Heart left ventricle (tissue), 16 donors: ENCODE results near the gene BLM. TPM values are rescaled to one million over a fixed set of nuclear protein-coding genes. Genes with fewer than 3 reads are reported as not detected.

Experiments
- ATAC-seq, 4 donors: fragments of 200-7000 bp; cut with Tn5 transposase; one replicate each; pipeline ENCODE4 v1.9.1; 2020 to 2022; ENCODE audit warnings: moderate library complexity in 4 of 4, mild to moderate bottlenecking in 3 of 4, moderate number of reproducible peaks in 1 of 4
- DNase-seq, 5 donors: peaks; one replicate each; pipeline ENCODE4 v3.0.0-alpha.2; 2020
- H3K27ac ChIP-seq, 12 donors: fragments of 200-600 bp; sonication (generic) in 4 of 12; one replicate each; pipeline versions ENCODE4 v1.5.0 to v1.8.0; 2016 to 2022; ENCODE audit warnings: mild to moderate bottlenecking in 2 of 12
- H3K27me3 ChIP-seq, 9 donors: fragments of 200-600 bp; sonication (generic) in 2 of 9; one replicate each; pipeline versions ENCODE4 v1.5.1 to v1.8.0; 2016 to 2022; ENCODE audit warnings: mild to moderate bottlenecking in 3 of 9
- H3K36me3 ChIP-seq, 9 donors: fragments of 200-600 bp; sonication (generic) in 2 of 9; one replicate each; pipeline versions ENCODE4 v1.5.0 to v1.8.0; 2018 to 2022; ENCODE audit warnings: mild to moderate bottlenecking in 2 of 9
- H3K4me1 ChIP-seq, 12 donors: fragments of 200-600 bp; sonication (generic) in 4 of 12; one replicate each; pipeline versions ENCODE4 v1.5.0 to v1.8.0; 2016 to 2022; ENCODE audit warnings: mild to moderate bottlenecking in 3 of 12
- H3K4me3 ChIP-seq, 12 donors: fragments of 200-600 bp; sonication (generic) in 4 of 12; one replicate each; pipeline versions ENCODE4 v1.5.0 to v1.8.0; 2017 to 2022; ENCODE audit warnings: mild to moderate bottlenecking in 9 of 12, moderate library complexity in 4 of 12
- H3K9me3 ChIP-seq, 12 donors: fragments of 200-600 bp; sonication (generic) in 4 of 12; one replicate each; pipeline versions ENCODE4 v1.5.0 to v1.8.0; 2016 to 2022; ENCODE audit warnings: mild to moderate bottlenecking in 1 of 12
- POLR2A ChIP-seq, 2 donors: fragments of 450-650 bp; IDR thresholded peaks; one replicate each; pipeline ENCODE4 v1.6.1; 2017; ENCODE audit warnings: antibody characterized with exemption in 2 of 2, mild to moderate bottlenecking in 2 of 2, moderate library complexity in 2 of 2
- WGBS, 4 donors: extraction: QIAGEN DNeasy Blood & Tissue Kit in 2 of 4; methylation state at CpG; one replicate each; pipeline versions ENCODE4 v1.1.5 to v1.1.7; 2013 to 2018; 5-methylcytosine and 5-hydroxymethylcytosine counted together
- intact Hi-C, 10 donors: fragments of 100-400 bp; cut with DNase I; formaldehyde crosslinking; loops; one replicate each; pipeline versions ENCODE4 v1.11.1 to v1.14.2; 2022
- polyA plus RNA-seq, 2 donors: library from polyadenylated mRNA; stranded (reverse); fragments of 200-250 nt; gene quantifications; one replicate each; pipeline ENCODE4 v1.2.3, GENCODE V29; 2013
- total RNA-seq, 9 donors: library from RNA; depleted of rRNA in 2 of 9; stranded (reverse); fragments of >200 nt in 2 of 9; fragmentation: NEBNext Ultra II Directional in 3 of 9; extraction: Animal tissue kit (Norgen Biotek cat#: 25700) in 3 of 9; gene quantifications; one replicate each; pipeline versions ENCODE4 v1.1.0 to v1.2.4, GENCODE V29; 2016 to 2023
- TF ChIP-seq, protein P1 (sequence below), 12 donors: fragments of 200-600 bp; sonication (generic) in 4 of 12; IDR thresholded peaks; one replicate each; pipeline versions ENCODE4 v1.5.0 to v1.8.0; 2018 to 2022; ENCODE audit warnings: antibody characterized with exemption in 12 of 12, mild to moderate bottlenecking in 5 of 12
- donor health status: ischemic (EF 13 %, LVEDD 7.1; RV severe dilation, severe dysfunction).
- donor health status: healthy with polysubstance abuse.
- donor health status: DM: no; HTN: yes; CAD: no.
- donor health status: DM: no; HTN: no; CAD: no.
- donor health status: ischemic (EF 25% LVEDD 6.9; RV normal size, moderate dysfunction).
- donor health status: ischemic (EF 25% LVEDD 5.7; RV mildly dilated, moderate dysfunction).
- donor health status: healthy.
- donor health status: DM: yes; HTN: yes; CAD: no.
- donor health status: ischemic (EF 35%, LVEDD 5.7; RV mildly dilated, moderate dysfunction).
- donor health status: nonischemic (EF 11% LVEDD 7.7; RV severe dilation, severe dysfunction).
- donor health status: DM: yes; HTN: yes; CAD: no.
- donor health status: PGD.
- donor health status: ischemic (EF 29% LVEDD 5.4; RV normal size, mild dysfunction).
- donor health status: nonischemic (EF 23%, LVEDD 6.1; RV moderate dilation, normal function).

The BLM gene
- total and polyA plus RNA-seq, 11 donors = 4.3 to 39.6 (median 12.2) TPM

- no peak overlapping the region for H3K4me3 ChIP-seq
- H3K9me3 ChIP-seq = no peaks in the 10 kb centered on the region
- 71 to 77% (median 74%) methylated on average over 11 to 15 of the region's 15 CpGs for WGBS, 4 donors
- H3K36me3 ChIP-seq = no peaks in the 10 kb centered on the region
- DNase-seq (no peak), ATAC-seq (no peak)
- peaks cover 0 to 40% (median 0%) of the 10 kb centered on the region in 12 donors for H3K4me1 ChIP-seq
- no peak overlapping the region for H3K27ac ChIP-seq
- H3K27me3 ChIP-seq = no peaks in the 10 kb centered on the region
- intact Hi-C loops = loop anchor here in 1 of 10 donors (10.0 kb wide), 1 partner anchor 63 kb away; no protein-coding TSS in a partner anchor
- TF ChIP-seq, protein P1, sequence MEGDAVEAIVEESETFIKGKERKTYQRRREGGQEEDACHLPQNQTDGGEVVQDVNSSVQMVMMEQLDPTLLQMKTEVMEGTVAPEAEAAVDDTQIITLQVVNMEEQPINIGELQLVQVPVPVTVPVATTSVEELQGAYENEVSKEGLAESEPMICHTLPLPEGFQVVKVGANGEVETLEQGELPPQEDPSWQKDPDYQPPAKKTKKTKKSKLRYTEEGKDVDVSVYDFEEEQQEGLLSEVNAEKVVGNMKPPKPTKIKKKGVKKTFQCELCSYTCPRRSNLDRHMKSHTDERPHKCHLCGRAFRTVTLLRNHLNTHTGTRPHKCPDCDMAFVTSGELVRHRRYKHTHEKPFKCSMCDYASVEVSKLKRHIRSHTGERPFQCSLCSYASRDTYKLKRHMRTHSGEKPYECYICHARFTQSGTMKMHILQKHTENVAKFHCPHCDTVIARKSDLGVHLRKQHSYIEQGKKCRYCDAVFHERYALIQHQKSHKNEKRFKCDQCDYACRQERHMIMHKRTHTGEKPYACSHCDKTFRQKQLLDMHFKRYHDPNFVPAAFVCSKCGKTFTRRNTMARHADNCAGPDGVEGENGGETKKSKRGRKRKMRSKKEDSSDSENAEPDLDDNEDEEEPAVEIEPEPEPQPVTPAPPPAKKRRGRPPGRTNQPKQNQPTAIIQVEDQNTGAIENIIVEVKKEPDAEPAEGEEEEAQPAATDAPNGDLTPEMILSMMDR (IDR thresholded peaks at IDR 0.05) = no peak
- no peak for TF ChIP-seq POLR2A (IDR thresholded peaks at IDR 0.05)
Observed at GRCh38 chr15:90838139-90838538, 121.0 kb downstream of the BLM start.

- intact Hi-C loops = loop anchor here in 1 of 10 donors (10.0 kb wide), 1 partner anchor 64 kb away; no protein-coding TSS in a partner anchor
- H3K9me3 ChIP-seq = no peaks in the 10 kb centered on the region
- no peak for DNase-seq
- no peak for ATAC-seq
- H3K4me3 ChIP-seq = no peak overlapping the region
- peaks cover 0 to 40% (median 0%) of the 10 kb centered on the region in 12 donors for H3K4me1 ChIP-seq
- H3K36me3 ChIP-seq = no peaks in the 10 kb centered on the region
- 89 to 97% (median 90%) methylated on average over 14 to 15 of the region's 15 CpGs for WGBS, 4 donors
- no peak for TF ChIP-seq POLR2A (IDR thresholded peaks at IDR 0.05)
- TF ChIP-seq, protein P1 (IDR thresholded peaks at IDR 0.05) = no peak
- no peaks in the 10 kb centered on the region for H3K27me3 ChIP-seq
- no peak overlapping the region for H3K27ac ChIP-seq
Observed at GRCh38 chr15:90838544-90838943, 121.4 kb downstream of the BLM start.

DNA sequence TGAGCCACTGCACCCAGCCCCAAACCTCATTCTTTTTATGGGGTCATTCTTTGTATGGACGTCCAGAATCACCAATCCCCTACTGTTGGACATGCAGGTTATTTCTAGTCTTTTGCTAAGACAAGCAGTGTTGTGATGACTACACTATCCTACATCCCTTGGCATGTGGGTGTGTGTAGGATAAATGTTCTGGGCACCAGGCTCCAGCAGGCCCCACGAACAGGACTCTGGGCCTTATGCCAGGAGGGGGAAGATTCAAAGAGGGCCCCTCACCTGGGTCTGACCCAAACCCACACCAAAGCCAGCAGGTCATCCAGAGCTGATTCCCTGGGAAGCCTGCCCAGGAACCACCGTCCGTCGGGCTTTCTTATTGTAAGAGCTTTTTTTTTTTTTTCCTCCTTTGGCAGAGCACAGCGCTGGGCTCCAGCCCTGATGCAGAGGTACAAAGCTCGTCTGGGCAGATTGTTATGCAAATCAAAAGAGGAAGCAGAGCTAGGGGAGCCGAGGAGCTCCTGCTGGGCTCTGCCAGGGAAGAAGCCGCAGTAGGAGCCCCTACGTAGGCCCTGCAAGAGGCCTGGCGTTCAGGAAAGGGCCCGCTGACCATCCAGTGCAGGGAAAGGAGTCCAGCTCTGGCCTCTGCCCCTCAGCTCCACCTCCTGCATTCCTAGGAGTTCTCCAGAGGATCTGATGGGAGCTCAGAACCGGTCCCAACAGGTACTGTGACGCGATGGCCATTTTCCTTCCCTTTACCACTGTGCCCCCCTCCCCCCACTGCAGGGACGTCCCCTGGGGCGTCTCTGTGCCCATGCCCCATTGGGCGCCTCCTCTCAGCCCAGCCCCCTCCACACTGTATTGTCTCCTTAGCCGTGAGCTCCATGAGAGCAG is 122.3 kb downstream of the BLM start:
- no peaks in the 10 kb centered on the region for H3K36me3 ChIP-seq
- H3K9me3 ChIP-seq = no peaks in the 10 kb centered on the region
- 58 to 71% (median 63%) methylated on average over 18 to 19 of the region's 19 CpGs for WGBS, 4 donors
- TF ChIP-seq, protein P1 (IDR thresholded peaks at IDR 0.05) = no peak
- TF ChIP-seq POLR2A (IDR thresholded peaks at IDR 0.05) = no peak
- H3K4me3 ChIP-seq = peak overlapping the region in 3 of 12 donors; percentile 13 to 45 (median 15)
- intact Hi-C loops = loop anchor here in 1 of 10 donors (10.0 kb wide), 1 partner anchor 65 kb away; no protein-coding TSS in a partner anchor
- no peaks in the 10 kb centered on the region for H3K27me3 ChIP-seq
- DNase-seq = no peak
- peaks cover 0 to 44% (median 0%) of the 10 kb centered on the region in 12 donors for H3K4me1 ChIP-seq
- peak overlapping the region in 1 of 12 donors; percentile 88 for H3K27ac ChIP-seq
- ATAC-seq = peak; percentile 52 to 75 (median 68)

GRCh38 chr15:90840157-90840855 is 123.2 kb downstream of the BLM start:
- Histone ChIP-seq H3K27ac (peak overlapping the region in 1 of 12 donors; percentile 88), H3K36me3 (no peaks in the 10 kb centered on the region), H3K27me3 (no peaks in the 10 kb centered on the region), H3K9me3 (no peaks in the 10 kb centered on the region), H3K4me1 (peaks cover 0 to 50% (median 0%) of the 10 kb centered on the region in 12 donors), H3K4me3 (peak overlapping the region in 2 of 12 donors; percentile 13 to 45)
- no peak for DNase-seq
- no peak for ATAC-seq
- WGBS, 4 donors = 95 to 97% (median 96%) methylated on average over 18 of the region's 18 CpGs
- TF ChIP-seq POLR2A (IDR thresholded peaks at IDR 0.05) = no peak
- TF ChIP-seq, protein P1 (IDR thresholded peaks at IDR 0.05) = no peak
- intact Hi-C loops = no loop called here
